GM23338 (cell line): Measurements from ENCODE around the gene PPP1R14B.

ENCODE experiments used
- EZH2 ChIP-seq: fragments of 200-600 bp; sonication (generic); IDR thresholded peaks from one replicate; pipeline ENCODE4 v1.8.0; 2017; ENCODE audit warnings: antibody characterized with exemption, mild to moderate bottlenecking, low read depth; ENCODE audit not compliant: unreplicated experiment
- EZH2phosphoT487 ChIP-seq: fragments of 200-600 bp; sonication (generic); IDR thresholded peaks from one replicate; pipeline ENCODE4 v1.8.1; 2018; ENCODE audit warnings: antibody characterized with exemption; ENCODE audit not compliant: unreplicated experiment
- TF ChIP-seq, protein P1 (sequence below): IDR thresholded peaks from 2 replicates; pipeline ENCODE4 v1.6.1; 2016; ENCODE audit warnings: antibody characterized with exemption

- TF ChIP-seq EZH2: no peak
- TF ChIP-seq EZH2phosphoT487: no peak
- TF ChIP-seq, protein P1, sequence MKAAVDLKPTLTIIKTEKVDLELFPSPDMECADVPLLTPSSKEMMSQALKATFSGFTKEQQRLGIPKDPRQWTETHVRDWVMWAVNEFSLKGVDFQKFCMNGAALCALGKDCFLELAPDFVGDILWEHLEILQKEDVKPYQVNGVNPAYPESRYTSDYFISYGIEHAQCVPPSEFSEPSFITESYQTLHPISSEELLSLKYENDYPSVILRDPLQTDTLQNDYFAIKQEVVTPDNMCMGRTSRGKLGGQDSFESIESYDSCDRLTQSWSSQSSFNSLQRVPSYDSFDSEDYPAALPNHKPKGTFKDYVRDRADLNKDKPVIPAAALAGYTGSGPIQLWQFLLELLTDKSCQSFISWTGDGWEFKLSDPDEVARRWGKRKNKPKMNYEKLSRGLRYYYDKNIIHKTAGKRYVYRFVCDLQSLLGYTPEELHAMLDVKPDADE: no peak
These were observed 38.5 kb upstream of the PPP1R14B start, which contains the start of gene GPR137 for GRCh38 chr11:64284962-64285884.
